MCF 10A (cell line): Measurements from ENCODE around the gene LMF2. TPM values are rescaled to one million over a fixed set of nuclear protein-coding genes. Genes with fewer than 3 reads are reported as not detected.

ENCODE experiments used
- BruUV-seq: library from RNA; stranded (reverse); fragments of 400-500 nt; replicated peaks from 2 replicates; lab custom pipeline; 2021; lab: Mats Ljungman, UMichigan
- CTCF ChIA-PET: fragments of 300-600 bp; sonication (Branson Sonifier 250); formaldehyde crosslinking; extraction: SDS; loops from one replicate; lab custom pipeline; 2021; ENCODE audit warnings: antibody characterized with exemption, inconsistent platforms; lab: Yijun Ruan, JAX
- POLR2A ChIA-PET: fragments of 300-600, 350-650 bp; sonication (Branson Sonifier 250); formaldehyde crosslinking; extraction: SDS; loops from one replicate; lab custom pipeline; 2020; ENCODE audit warnings: antibody characterized with exemption, inconsistent platforms; lab: Yijun Ruan, JAX
- DNase-seq: peaks from one replicate; pipeline ENCODE4 v3.0.0-alpha.2; 2018; ENCODE audit not compliant: unreplicated experiment
- H3K27ac Mint-ChIP-seq: one replicate; pipeline ENCODE4 v1.8.0; 2022; ENCODE audit warnings: mild to moderate bottlenecking, low read depth, mixed read lengths; ENCODE audit not compliant: unreplicated experiment
- H3K27me3 Mint-ChIP-seq: one replicate; pipeline ENCODE4 v1.8.0; 2022; ENCODE audit warnings: mixed read lengths; ENCODE audit not compliant: insufficient read depth, unreplicated experiment
- H3K36me3 Mint-ChIP-seq: one replicate; pipeline ENCODE4 v1.8.0; 2022; ENCODE audit warnings: mild to moderate bottlenecking, moderate library complexity, mixed read lengths; ENCODE audit not compliant: insufficient read depth, unreplicated experiment
- H3K4me1 Mint-ChIP-seq: one replicate; pipeline ENCODE4 v1.8.0; 2022; ENCODE audit warnings: mixed read lengths; ENCODE audit not compliant: insufficient read depth, unreplicated experiment
- H3K4me3 Mint-ChIP-seq: one replicate; pipeline ENCODE4 v1.8.0; 2022; ENCODE audit warnings: mild to moderate bottlenecking, moderate library complexity, mixed read lengths; ENCODE audit not compliant: unreplicated experiment
- H3K9me3 Mint-ChIP-seq: one replicate; pipeline ENCODE4 v1.8.0; 2022; ENCODE audit warnings: mixed read lengths; ENCODE audit not compliant: unreplicated experiment
- CTCF ChIP-seq: fragments of 200-600 bp; IDR thresholded peaks from one replicate; pipeline ENCODE4 v1.8.0; 2022; ENCODE audit warnings: antibody characterized with exemption, mild to moderate bottlenecking; ENCODE audit not compliant: unreplicated experiment
- intact Hi-C: fragments of 100-400 bp; cut with micrococcal nuclease; formaldehyde crosslinking; loops from 2 replicates; pipeline ENCODE4 v1.14.1; 2022
- total RNA-seq: library from RNA; stranded (reverse); gene quantifications from 2 replicates; pipeline ENCODE4 v1.2.3, GENCODE V29; 2022

The LMF2 gene
- total RNA-seq, 1 experiment from 2014 or later, result 50.9 TPM

- Mint-ChIP-seq H3K4me3 (no peak overlapping the region), H3K36me3 (peaks cover 46% of the 10 kb centered on the region), H3K9me3 (no peaks in the 10 kb centered on the region), H3K27me3 (no peaks in the 10 kb centered on the region), H3K27ac (no peak overlapping the region), H3K4me1 (no peaks in the 10 kb centered on the region)
- no peak for TF ChIP-seq CTCF
- DNase-seq, result no peak
- BruUV-seq, result no TSS peak
- CTCF ChIA-PET, result interaction anchor here (1.0 kb wide), 1 partner anchor 10 kb away, joined by 3 read pairs; no protein-coding TSS in a partner anchor
- POLR2A ChIA-PET, result no interaction called here
- intact Hi-C loops, result no loop called here
Observed at GRCh38 chr22:50461979-50462540, 45.4 kb downstream of the LMF2 start.

- CTCF ChIA-PET, result interaction anchor here (1.0 kb wide), 1 partner anchor 9 kb away, joined by 3 read pairs; no protein-coding TSS in a partner anchor
- peaks cover 45% of the 10 kb centered on the region for H3K36me3 Mint-ChIP-seq
- H3K27me3 Mint-ChIP-seq, result no peaks in the 10 kb centered on the region
Observed at GRCh38 chr22:50461536-50461935, 46.0 kb downstream of the LMF2 start.

GRCh38 chr22:50460938-50461337, 46.6 kb downstream of the LMF2 start:
- no peak overlapping the region for H3K27ac Mint-ChIP-seq
- no peak for TF ChIP-seq CTCF
- H3K9me3 Mint-ChIP-seq, result no peaks in the 10 kb centered on the region
- no peaks in the 10 kb centered on the region for H3K27me3 Mint-ChIP-seq
- POLR2A ChIA-PET, result interaction anchor here (0.6 kb wide), 1 partner anchor 16 kb away, joined by 3 read pairs; no protein-coding TSS in a partner anchor
- H3K4me1 Mint-ChIP-seq, result no peaks in the 10 kb centered on the region
- no peak overlapping the region for H3K4me3 Mint-ChIP-seq
- H3K36me3 Mint-ChIP-seq, result peaks cover 45% of the 10 kb centered on the region
- no peak for DNase-seq
- no TSS peak for BruUV-seq
- CTCF ChIA-PET, result interaction anchor here (0.6 to 1.0 kb wide), 3 partner anchors 8 to 37 kb away, joined by 3 to 4 read pairs (median 3); no protein-coding TSS in a partner anchor
- intact Hi-C loops, result no loop called here

More at GRCh38 chr22:50461536-50461935, 46.0 kb downstream of the LMF2 start:
- no peaks in the 10 kb centered on the region for H3K4me1 Mint-ChIP-seq
- no peak for TF ChIP-seq CTCF
- DNase-seq, result no peak
- no peak overlapping the region for H3K4me3 Mint-ChIP-seq
- intact Hi-C loops, result no loop called here
- no peaks in the 10 kb centered on the region for H3K9me3 Mint-ChIP-seq
- no peak overlapping the region for H3K27ac Mint-ChIP-seq
- POLR2A ChIA-PET, result no interaction called here
- BruUV-seq, result no TSS peak

- H3K27ac Mint-ChIP-seq, result no peak overlapping the region
- ChIA-PET POLR2A (interaction anchor here (0.8 kb wide), 1 partner anchor 48 kb away, joined by 3 read pairs; the partner anchor contains the start of gene LMF2), CTCF (interaction anchor here (1.2 kb wide), 1 partner anchor 161 kb away, joined by 4 read pairs; no protein-coding TSS in a partner anchor)
- TF ChIP-seq CTCF, result no peak
- no peaks in the 10 kb centered on the region for H3K9me3 Mint-ChIP-seq
- no peaks in the 10 kb centered on the region for H3K4me1 Mint-ChIP-seq
- BruUV-seq, result no TSS peak
- peaks cover 49% of the 10 kb centered on the region for H3K36me3 Mint-ChIP-seq
- DNase-seq, result no peak
- intact Hi-C loops, result no loop called here
- H3K27me3 Mint-ChIP-seq, result no peaks in the 10 kb centered on the region
- H3K4me3 Mint-ChIP-seq, result no peak overlapping the region
Observed at GRCh38 chr22:50459496-50460140, 47.9 kb downstream of the LMF2 start.
